Keratinocyte (primary cell): ENCODE data around the gene FREM3. TPM values are rescaled to one million over a fixed set of nuclear protein-coding genes. Genes with fewer than 3 reads are reported as not detected.

Source experiments
- DNase-seq: peaks from one replicate; pipeline ENCODE4 v3.0.0-alpha.2; 2011; ENCODE audit warnings: low read depth, missing footprints, low spot score
- FAIRE-seq: peaks from 2 replicates; lab custom pipeline; 2011; peaks lifted over from hg19 to GRCh38; lab: Jason Lieb, UNC
- H2AFZ ChIP-seq: 2 replicates; pipeline ENCODE4 v1.6.0; 2012; ENCODE audit warnings: low read length, control low read depth, inconsistent platforms; ENCODE audit not compliant: control insufficient read depth
- H3K27ac ChIP-seq: 2 replicates; pipeline ENCODE4 v1.5.1; 2011; ENCODE audit warnings: low read length; ENCODE audit not compliant: control insufficient read depth, insufficient read depth
- H3K27me3 ChIP-seq: 3 replicates; pipeline ENCODE4 v1.6.0; 2011; ENCODE audit warnings: low read length; ENCODE audit not compliant: control insufficient read depth, insufficient read depth; ENCODE audit errors: extremely low read depth
- H3K36me3 ChIP-seq, 2 experiments: 2 replicates in 1 of 2; 3 replicates in 1 of 2; pipeline ENCODE4 v1.5.1; 2011; ENCODE audit warnings: low read length in 2 of 2, mild to moderate bottlenecking in 1 of 2; ENCODE audit not compliant: control insufficient read depth in 2 of 2, insufficient read depth in 2 of 2; ENCODE audit errors: extremely low read depth in 1 of 2
- H3K4me1 ChIP-seq: 3 replicates; pipeline ENCODE4 v1.5.1; 2011; ENCODE audit warnings: low read length; ENCODE audit not compliant: control insufficient read depth, insufficient read depth; ENCODE audit errors: extremely low read depth
- H3K4me2 ChIP-seq: 3 replicates; pipeline ENCODE4 v1.6.0; 2011; ENCODE audit warnings: low read depth, low read length; ENCODE audit not compliant: control insufficient read depth, insufficient read depth; ENCODE audit errors: extremely low read depth
- H3K4me3 ChIP-seq, 3 experiments: fragments of 200-600 bp in 1 of 3; sonication (generic) in 1 of 3; 2 replicates in 2 of 3; 3 replicates in 1 of 3; pipeline ENCODE4 v1.5.1; 2011 to 2016; ENCODE audit warnings: low read length in 3 of 3, mild to moderate bottlenecking in 3 of 3, control low read depth in 2 of 3, inconsistent platforms in 1 of 3, low read depth in 1 of 3, mixed read lengths in 1 of 3, mixed run types in 1 of 3, moderate library complexity in 1 of 3; ENCODE audit not compliant: control insufficient read depth in 2 of 3, insufficient read depth in 2 of 3; ENCODE audit errors: extremely low read depth in 1 of 3
- H3K79me2 ChIP-seq: 2 replicates; pipeline ENCODE4 v1.6.0; 2012; ENCODE audit warnings: low read length; ENCODE audit not compliant: control insufficient read depth, insufficient read depth
- H3K9ac ChIP-seq: 3 replicates; pipeline ENCODE4 v1.6.0; 2011; ENCODE audit warnings: low read length; ENCODE audit not compliant: control insufficient read depth, insufficient read depth; ENCODE audit errors: extremely low read depth
- H3K9me1 ChIP-seq: 3 replicates; pipeline ENCODE4 v1.6.0; 2011; ENCODE audit warnings: low read length; ENCODE audit not compliant: control insufficient read depth, insufficient read depth; ENCODE audit errors: extremely low read depth
- H3K9me3 ChIP-seq: 2 replicates; pipeline ENCODE4 v1.5.1; 2012; ENCODE audit warnings: low read depth, low read length; ENCODE audit not compliant: control insufficient read depth
- H4K20me1 ChIP-seq: 3 replicates; pipeline ENCODE4 v1.6.0; 2011; ENCODE audit warnings: low read length; ENCODE audit not compliant: control insufficient read depth, insufficient read depth; ENCODE audit errors: extremely low read depth
- EZH2 ChIP-seq: IDR thresholded peaks from one replicate; pipeline ENCODE4 v1.6.1; 2012; ENCODE audit warnings: inconsistent platforms, mild to moderate bottlenecking, low read length, moderate library complexity
- dilution Hi-C: fragments of 300-500 bp; cut with MboI; formaldehyde crosslinking; loops from one replicate; pipeline ENCODE4 v1.7.0; 2020; ENCODE audit warnings: low sequenced_read_pairs; ENCODE audit not compliant: extremely low pct_ligation_motif_present
- polyA plus RNA-seq, 5 experiments: library from polyadenylated mRNA; depleted of rRNA in 3 of 5; stranded (reverse) in 3 of 5; stranded (forward) in 1 of 5; unstranded in 1 of 5; fragments of >200 nt; gene quantifications; 1 replicate in 1 of 5; 2 replicates in 3 of 5; 3 replicates in 1 of 5; pipeline versions ENCODE4 v1.2.1 to v1.2.3, GENCODE V29; 2011 to 2012; ENCODE audit warnings: missing spikeins in 2 of 5, low read depth in 1 of 5, low replicate concordance in 1 of 5
- TF ChIP-seq, protein P1 (sequence below), 3 experiments: IDR thresholded peaks in 1 of 3; conservative IDR thresholded peaks in 1 of 3; optimal IDR thresholded peaks in 1 of 3; 2 replicates in 2 of 3; 3 replicates in 1 of 3; pipeline versions ENCODE3 to v1.5.1; 2011; ENCODE audit warnings: low read length in 3 of 3, mild to moderate bottlenecking in 3 of 3, moderate library complexity in 2 of 3, control low read depth in 1 of 3, inconsistent platforms in 1 of 3; ENCODE audit not compliant: insufficient read depth in 2 of 3; ENCODE audit errors: extremely low read depth in 1 of 3

FREM3 gene
- polyA plus RNA-seq, 1 donor (not counting 4 experiments of a cell fraction or from before 2014, with no cell fraction given): not detected

DNA sequence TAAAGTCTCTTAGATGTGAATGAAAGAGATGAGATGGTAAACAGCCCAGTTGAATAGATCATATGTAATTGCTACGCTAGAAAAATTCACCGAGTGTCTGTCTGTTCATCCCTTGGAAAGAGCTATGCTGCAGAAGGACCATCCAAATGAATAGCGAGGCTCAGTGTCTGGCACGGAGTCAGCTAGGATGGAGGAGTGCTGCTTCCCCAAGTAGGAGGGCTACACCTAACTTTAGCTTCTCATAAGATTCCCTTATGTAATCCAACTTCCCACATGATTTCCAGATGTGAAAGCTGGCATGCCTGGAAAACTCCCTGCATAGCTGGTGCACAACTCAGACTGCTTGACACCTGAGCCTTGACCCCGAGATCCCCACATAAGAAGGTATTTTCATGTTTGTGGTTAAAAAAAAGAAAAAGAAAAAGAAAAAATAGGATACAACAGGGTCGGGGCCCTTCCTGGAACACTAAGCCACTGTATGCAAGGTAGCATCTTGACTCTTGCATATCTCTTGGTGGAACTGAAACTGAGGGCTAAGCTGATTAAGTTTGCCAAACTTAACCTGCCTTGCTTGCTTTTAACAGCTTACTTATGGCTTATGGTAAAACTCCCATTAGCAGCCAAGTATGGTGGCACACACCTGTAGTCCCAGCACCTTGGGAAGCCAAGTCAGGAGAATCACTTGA lies 82.3 kb downstream of the FREM3 start:
- dilution Hi-C loops: no loop called here
- H3K4me2 ChIP-seq: no peak overlapping the region
- no peaks in the 10 kb centered on the region for H3K79me2 ChIP-seq
- H3K4me3 ChIP-seq: no peak overlapping the region
- H3K36me3 ChIP-seq: no peaks in the 10 kb centered on the region
- no peaks in the 10 kb centered on the region for H3K9me1 ChIP-seq
- FAIRE-seq: no peak
- TF ChIP-seq, protein P1, sequence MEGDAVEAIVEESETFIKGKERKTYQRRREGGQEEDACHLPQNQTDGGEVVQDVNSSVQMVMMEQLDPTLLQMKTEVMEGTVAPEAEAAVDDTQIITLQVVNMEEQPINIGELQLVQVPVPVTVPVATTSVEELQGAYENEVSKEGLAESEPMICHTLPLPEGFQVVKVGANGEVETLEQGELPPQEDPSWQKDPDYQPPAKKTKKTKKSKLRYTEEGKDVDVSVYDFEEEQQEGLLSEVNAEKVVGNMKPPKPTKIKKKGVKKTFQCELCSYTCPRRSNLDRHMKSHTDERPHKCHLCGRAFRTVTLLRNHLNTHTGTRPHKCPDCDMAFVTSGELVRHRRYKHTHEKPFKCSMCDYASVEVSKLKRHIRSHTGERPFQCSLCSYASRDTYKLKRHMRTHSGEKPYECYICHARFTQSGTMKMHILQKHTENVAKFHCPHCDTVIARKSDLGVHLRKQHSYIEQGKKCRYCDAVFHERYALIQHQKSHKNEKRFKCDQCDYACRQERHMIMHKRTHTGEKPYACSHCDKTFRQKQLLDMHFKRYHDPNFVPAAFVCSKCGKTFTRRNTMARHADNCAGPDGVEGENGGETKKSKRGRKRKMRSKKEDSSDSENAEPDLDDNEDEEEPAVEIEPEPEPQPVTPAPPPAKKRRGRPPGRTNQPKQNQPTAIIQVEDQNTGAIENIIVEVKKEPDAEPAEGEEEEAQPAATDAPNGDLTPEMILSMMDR (optimal IDR thresholded peaks at IDR 0.05 in 1 of 3, IDR thresholded peaks at IDR 0.05 in 1 of 3, conservative IDR thresholded peaks at IDR 0.05 in 1 of 3; ENCODE audit: extremely low read depth in 1 of 3, insufficient read depth in 2 of 3, low read length in 3 of 3): no peak
- no peak for TF ChIP-seq EZH2
- peaks cover 5% of the 10 kb centered on the region for H3K27me3 ChIP-seq
- no peaks in the 10 kb centered on the region for H3K4me1 ChIP-seq
- DNase-seq: no peak
- H3K9me3 ChIP-seq: no peaks in the 10 kb centered on the region
- H4K20me1 ChIP-seq: no peaks in the 10 kb centered on the region
- H3K9ac ChIP-seq: no peak overlapping the region
- H2AFZ ChIP-seq: no peak overlapping the region
- no peak overlapping the region for H3K27ac ChIP-seq

DNA sequence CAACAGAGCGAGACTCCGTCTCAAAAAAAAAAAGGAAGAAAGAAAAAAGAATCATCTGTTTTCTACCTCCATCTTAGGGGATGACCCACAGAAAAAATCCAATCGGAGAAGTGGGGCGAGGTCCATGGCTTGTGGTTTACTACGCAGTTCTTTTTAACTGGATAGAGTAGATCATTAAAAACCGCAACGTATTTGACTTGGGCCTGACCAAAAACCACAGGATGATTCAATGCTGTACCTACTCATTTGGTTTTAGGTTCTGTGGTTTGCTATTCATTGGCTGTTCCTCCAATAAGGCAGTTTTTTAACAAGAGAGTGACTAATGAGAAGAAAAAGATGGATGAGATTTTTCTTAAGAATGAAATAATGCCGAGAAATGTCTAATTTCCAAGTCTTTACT lies 83.7 kb downstream of the FREM3 start:
- H3K36me3 ChIP-seq: no peaks in the 10 kb centered on the region
- no peaks in the 10 kb centered on the region for H3K9me1 ChIP-seq
- no peak overlapping the region for H3K4me3 ChIP-seq
- no peak overlapping the region for H3K9ac ChIP-seq
- H3K4me2 ChIP-seq: no peak overlapping the region
- dilution Hi-C loops: no loop called here
- no peak overlapping the region for H2AFZ ChIP-seq
- H3K27ac ChIP-seq: no peak overlapping the region
- no peaks in the 10 kb centered on the region for H4K20me1 ChIP-seq
- no peaks in the 10 kb centered on the region for H3K79me2 ChIP-seq
- H3K27me3 ChIP-seq: peaks cover 5% of the 10 kb centered on the region
- H3K4me1 ChIP-seq: no peaks in the 10 kb centered on the region
- FAIRE-seq (no peak), DNase-seq (no peak)
- TF ChIP-seq, protein P1 (optimal IDR thresholded peaks at IDR 0.05 in 1 of 3, IDR thresholded peaks at IDR 0.05 in 1 of 3, conservative IDR thresholded peaks at IDR 0.05 in 1 of 3; ENCODE audit: extremely low read depth in 1 of 3, insufficient read depth in 2 of 3, low read length in 3 of 3): no peak
- TF ChIP-seq EZH2: no peak
- H3K9me3 ChIP-seq: no peaks in the 10 kb centered on the region
